Activated CD4-positive, alpha-beta T cell treated with anti-CD3 and anti-CD28 coated beads, Interleukin-2, amount 50 U/mL, for 24 hours (primary cell): ENCODE data around the gene TMEM174.

Experiments used
- DNase-seq, 2 donors: peaks; one replicate each; pipeline ENCODE4 v3.0.0-alpha.2; 2020; ENCODE audit warnings: low read depth in 1 of 2, low spot score in 1 of 2

The TMEM174 gene, protein sequence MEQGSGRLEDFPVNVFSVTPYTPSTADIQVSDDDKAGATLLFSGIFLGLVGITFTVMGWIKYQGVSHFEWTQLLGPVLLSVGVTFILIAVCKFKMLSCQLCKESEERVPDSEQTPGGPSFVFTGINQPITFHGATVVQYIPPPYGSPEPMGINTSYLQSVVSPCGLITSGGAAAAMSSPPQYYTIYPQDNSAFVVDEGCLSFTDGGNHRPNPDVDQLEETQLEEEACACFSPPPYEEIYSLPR

GRCh38 chr5:73172951-73173350 lies at the start of gene TMEM174:
TSS of gene TMEM174 (plus strand) at chr5:73173193. CDS start at chr5:73173244, 51 bp downstream.
- no peak for DNase-seq

DNA sequence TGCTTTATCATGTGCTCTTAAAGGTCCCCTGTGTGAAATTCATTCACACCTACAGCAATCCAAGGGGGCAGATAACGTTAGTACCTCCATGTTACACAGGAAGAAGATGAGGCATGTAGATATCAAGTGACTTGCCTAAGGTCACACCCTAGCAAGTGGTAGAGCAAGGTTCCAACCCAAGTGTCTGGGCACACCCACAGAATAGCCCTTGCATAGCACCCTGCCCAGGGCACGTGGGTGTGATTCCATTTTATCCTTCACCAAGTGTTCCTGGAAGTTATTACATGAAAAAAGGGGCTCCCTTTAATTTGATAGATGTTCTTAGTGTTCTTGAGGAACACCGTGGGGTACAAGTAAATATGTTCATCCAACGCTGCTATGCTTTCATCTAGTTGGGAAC lies 47.7 kb upstream of the TMEM174 start:
- DNase-seq = no peak

DNA sequence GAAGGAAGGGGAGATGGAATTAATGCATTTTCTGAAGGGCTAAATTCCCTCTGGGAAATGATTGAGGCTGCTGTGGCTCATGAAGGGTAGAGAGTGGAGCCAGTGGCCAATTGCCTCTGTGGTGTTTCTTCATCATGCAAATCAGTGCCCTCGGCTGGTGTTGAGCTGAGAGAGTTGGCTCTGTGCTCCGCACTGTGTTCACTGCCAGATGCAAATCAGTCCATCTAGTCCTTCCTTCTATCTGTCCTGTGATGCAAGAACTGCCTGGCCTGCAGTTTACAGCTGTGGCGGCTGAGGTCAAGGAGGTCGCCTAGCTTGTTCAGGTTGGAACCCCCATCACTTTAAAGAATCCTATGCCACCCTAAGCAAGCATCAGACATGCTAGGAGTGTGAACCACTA lies 46.6 kb upstream of the TMEM174 start:
- DNase-seq = no peak

DNA sequence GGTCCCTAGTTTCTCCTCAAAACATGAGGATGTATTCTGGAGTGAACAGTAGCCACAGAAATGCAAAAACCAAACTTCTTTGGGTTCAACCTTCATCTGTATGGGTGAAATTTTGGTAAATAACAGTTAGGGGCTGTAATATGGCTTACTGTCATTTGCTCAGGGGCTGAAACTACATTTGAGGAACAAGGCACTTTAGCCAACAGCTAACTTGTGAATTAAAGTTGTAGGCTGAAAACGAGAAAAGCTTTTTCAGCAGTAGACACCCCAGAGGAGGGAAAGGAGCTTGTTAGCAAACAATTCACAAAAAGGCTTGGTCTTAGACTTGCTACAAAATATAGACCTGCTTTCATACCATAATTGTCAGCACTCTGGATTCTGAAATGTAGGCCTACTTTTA lies 46.0 kb upstream of the TMEM174 start:
- DNase-seq = no peak

- DNase-seq = no peak
These were observed 43.9 kb upstream of the TMEM174 start for GRCh38 chr5:73129143-73129542.

DNA sequence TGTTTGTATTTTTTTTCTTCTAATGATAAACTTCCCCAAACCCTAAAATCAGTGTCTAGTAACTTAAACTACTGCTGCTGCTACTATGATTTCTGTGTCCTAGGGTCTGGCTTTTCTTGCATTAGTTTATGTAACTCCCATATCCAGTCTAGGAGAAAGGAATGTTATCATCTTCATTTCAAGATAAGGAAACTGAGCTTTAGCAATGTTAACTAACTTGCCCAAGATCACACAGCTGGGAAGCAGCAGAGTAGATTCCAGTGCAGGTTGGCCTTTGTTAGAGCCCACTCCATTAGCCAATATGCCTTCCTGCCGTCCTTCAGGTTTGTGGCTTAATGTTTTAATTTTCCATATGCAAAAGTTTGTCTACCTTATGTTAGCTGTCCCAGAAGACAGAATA lies 42.2 kb upstream of the TMEM174 start:
- no peak for DNase-seq

- DNase-seq = no peak
These were observed 41.1 kb upstream of the TMEM174 start for GRCh38 chr5:73131711-73132425.

DNA sequence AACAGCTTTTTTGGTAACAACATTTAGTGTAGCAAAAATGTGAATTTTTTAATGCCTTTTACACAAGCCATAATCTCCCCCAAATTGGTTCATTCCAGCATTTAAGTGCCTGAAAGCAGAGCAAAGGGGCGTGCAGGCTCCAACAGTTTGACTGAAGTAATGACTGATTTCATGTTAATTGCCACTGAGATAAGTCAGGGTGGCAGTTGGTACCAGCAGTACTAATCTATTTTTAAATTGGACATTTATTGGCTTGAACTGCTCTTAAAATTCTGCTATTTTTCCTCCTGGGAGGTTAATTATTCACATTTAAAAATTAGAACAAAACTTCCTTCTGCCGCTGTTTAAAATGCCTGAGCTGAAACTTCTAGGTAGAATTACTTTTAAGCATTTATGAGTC lies 40.2 kb upstream of the TMEM174 start:
- DNase-seq = no peak

- no peak for DNase-seq
These were observed 38.0 kb upstream of the TMEM174 start for GRCh38 chr5:73135021-73135420.

- DNase-seq = no peak
These were observed 37.5 kb upstream of the TMEM174 start for GRCh38 chr5:73135429-73136054.

DNA sequence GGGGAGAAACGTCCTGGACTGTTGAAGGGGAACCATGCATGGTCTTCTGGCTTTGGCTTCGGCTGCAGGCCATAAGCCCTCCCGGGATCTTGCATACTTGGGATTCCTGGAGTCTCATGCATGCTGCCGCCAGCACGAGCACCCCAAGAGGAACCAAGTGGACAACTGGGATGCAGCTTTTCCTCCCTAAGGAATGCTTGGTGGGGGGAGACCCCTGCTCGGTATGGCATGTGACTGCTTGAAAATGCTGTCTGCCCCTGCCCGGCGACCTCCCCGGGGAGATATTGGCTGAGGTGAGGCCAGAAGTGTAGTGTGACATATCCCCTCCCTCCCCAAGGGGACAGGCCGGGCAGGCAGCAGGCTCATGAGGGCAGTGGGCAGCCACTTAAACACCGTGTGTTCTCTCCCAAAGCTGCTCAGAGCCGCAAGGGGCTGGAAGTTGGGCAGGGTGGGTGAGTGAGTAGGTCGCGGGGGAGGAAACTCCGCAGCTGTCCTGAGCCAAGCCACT lies 36.9 kb upstream of the TMEM174 start:
- no peak for DNase-seq

GRCh38 chr5:73137563-73138530 lies 35.1 kb upstream of the TMEM174 start:
- DNase-seq = no peak

DNA sequence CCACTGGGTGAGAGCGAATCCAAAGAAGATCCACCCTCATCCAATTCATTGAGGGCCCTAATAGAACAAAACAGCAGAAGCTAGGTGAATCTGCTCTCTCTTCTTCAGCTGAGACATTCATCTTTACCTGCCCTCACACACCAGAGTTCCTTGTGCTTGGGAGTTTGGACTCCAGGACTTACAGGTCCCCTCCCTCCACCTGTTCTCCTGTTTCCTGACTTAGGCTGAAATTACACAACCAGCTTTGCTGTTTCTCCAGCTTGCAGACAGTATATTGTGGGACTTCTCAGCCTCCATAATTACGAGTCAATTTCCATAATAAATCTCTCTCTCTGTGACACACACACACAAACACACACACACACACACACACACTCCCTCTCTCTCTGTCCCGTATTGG lies 33.5 kb upstream of the TMEM174 start:
- no peak for DNase-seq

DNA sequence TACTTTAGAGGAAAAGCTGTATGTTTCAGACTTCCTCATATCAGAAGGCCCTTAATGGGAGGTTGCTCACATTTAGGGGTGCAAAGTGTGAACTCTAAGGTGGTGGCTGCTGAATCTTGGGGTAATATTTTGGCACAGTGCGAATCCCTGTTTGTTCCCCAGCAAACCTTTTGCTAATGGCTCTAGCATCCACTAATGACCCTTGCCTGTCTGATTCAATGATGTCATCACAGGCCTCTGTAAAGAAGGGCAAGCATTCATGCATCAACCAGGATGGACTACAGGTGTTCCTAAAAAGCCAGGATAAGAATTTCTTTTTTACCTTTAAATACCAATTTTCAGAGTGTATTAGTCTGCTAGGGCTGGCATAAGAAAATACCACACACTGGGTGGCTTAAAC lies 32.2 kb upstream of the TMEM174 start:
- DNase-seq = no peak

DNA sequence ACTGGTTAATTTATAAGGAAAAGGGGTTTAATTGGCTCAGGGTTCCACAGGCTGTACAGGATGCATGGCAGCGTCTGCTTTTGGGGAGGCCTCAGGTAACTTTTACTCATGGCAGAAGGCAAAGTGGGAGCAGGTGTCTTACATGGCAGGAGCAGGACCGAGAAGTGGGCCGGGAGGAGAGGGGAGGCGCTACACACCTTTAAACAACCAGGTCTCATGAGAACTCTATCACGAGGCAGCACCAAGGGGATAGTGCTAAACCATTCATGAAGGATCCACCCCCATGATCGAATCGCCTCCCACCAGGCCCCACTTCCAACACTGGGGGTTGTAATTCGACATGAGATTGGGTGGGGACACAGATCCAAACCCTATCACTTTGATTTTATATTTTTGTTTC lies 31.0 kb upstream of the TMEM174 start:
- DNase-seq = no peak

DNA sequence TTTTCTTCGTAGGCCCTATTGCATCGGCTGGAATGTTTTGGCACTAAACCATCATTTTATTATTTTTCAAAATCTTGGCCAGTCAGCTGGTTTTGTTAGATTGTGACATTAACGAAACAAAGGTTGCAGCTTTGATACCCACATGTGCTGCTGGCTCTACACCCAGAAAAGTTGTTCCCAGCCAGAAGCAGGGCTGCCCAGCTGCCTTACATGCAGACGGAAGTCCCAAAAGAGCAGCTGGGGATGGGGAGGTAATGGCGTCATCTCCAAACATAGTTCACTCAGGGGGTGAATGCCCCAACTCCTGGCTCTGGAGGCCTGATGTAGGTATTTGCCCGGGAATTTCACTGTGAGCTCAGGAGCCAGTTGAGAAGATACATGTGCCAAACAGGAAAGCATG lies 29.3 kb upstream of the TMEM174 start:
- no peak for DNase-seq

DNA sequence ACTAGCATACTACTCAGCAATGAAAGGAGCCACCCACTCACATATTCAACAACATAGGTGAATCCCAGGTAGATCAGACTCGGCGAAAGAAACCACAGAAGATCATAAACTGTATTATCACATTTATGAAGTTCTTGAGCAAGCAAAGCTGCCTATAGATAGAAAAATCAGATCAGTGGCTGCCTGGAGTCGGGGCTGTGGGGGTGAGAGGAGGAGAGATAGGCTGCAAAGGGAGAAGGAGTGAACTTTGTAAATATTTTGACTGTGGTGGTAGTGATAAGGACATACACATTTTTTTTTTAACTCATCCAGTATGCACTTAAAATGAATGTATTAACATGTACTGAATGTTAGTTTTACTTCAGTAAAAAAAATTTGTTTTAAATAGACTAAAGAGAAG lies 23.5 kb upstream of the TMEM174 start:
- DNase-seq = no peak

GRCh38 chr5:73150876-73151275 lies 22.1 kb upstream of the TMEM174 start:
- no peak for DNase-seq

- DNase-seq = no peak
These were observed 21.1 kb upstream of the TMEM174 start for GRCh38 chr5:73151766-73152410.
